ENCODE data around the gene TIGD1. TPM values are rescaled to one million over a fixed set of nuclear protein-coding genes. Genes with fewer than 3 reads are reported as not detected.

Gene TIGD1
- total RNA-seq, 2 donors from 2014 or later = 3.2 to 9.4 TPM

- peaks cover 26% of the 10 kb centered on the region for H3K36me3 Mint-ChIP-seq
These were observed 1.4 kb upstream of the TIGD1 start for GRCh38 chr2:232551776-232552175.

GRCh38 chr2:232551250-232551638 is 887 bp upstream of the TIGD1 start:
- DNase-seq (ENCODE audit: low spot score) (no peak), ATAC-seq (no peak)
- H3K9me3 Mint-ChIP-seq = no peaks in the 10 kb centered on the region
- H3K4me3 Mint-ChIP-seq = peak overlapping the region; percentile 95
- H3K36me3 Mint-ChIP-seq = peaks cover 21% of the 10 kb centered on the region
- H3K27ac Mint-ChIP-seq = peak overlapping the region; percentile 87 to 96
- peaks cover 59 to 68% of the 10 kb centered on the region in 2 donors for H3K4me1 Mint-ChIP-seq (ENCODE audit: low read depth in 2 of 2)
- H3K27me3 Mint-ChIP-seq = no peaks in the 10 kb centered on the region

More at GRCh38 chr2:232551776-232552175, 1.4 kb upstream of the TIGD1 start:
- DNase-seq (ENCODE audit: low spot score) (no peak), ATAC-seq (no peak)
- H3K4me1 Mint-ChIP-seq (ENCODE audit: low read depth in 2 of 2) = peaks cover 59 to 73% of the 10 kb centered on the region in 2 donors
- no peaks in the 10 kb centered on the region for H3K9me3 Mint-ChIP-seq
- no peaks in the 10 kb centered on the region for H3K27me3 Mint-ChIP-seq
- H3K4me3 Mint-ChIP-seq = peak overlapping the region; percentile 95
- H3K27ac Mint-ChIP-seq = peak overlapping the region; percentile 87 to 96

- peaks cover 49 to 54% of the 10 kb centered on the region in 2 donors for H3K4me1 Mint-ChIP-seq (ENCODE audit: low read depth in 2 of 2)
- peak overlapping the region; percentile 95 for H3K4me3 Mint-ChIP-seq
- DNase-seq (ENCODE audit: low spot score) = no peak
- H3K9me3 Mint-ChIP-seq = no peaks in the 10 kb centered on the region
- ATAC-seq = no peak
- peak overlapping the region; percentile 95 to 96 for H3K27ac Mint-ChIP-seq
- no peaks in the 10 kb centered on the region for H3K27me3 Mint-ChIP-seq
- peaks cover 20% of the 10 kb centered on the region for H3K36me3 Mint-ChIP-seq
These were observed 553 bp downstream of the TIGD1 start for GRCh38 chr2:232549655-232550353.

- ATAC-seq = no peak
- no peak for DNase-seq (ENCODE audit: low spot score)
- H3K36me3 Mint-ChIP-seq = peaks cover 17% of the 10 kb centered on the region
- no peaks in the 10 kb centered on the region for H3K27me3 Mint-ChIP-seq
- no peak overlapping the region for H3K4me3 Mint-ChIP-seq
- no peak overlapping the region for H3K27ac Mint-ChIP-seq
- H3K4me1 Mint-ChIP-seq (ENCODE audit: low read depth in 2 of 2) = peaks cover 36 to 37% of the 10 kb centered on the region in 2 donors
- no peaks in the 10 kb centered on the region for H3K9me3 Mint-ChIP-seq
These were observed 2.4 kb downstream of the TIGD1 start for GRCh38 chr2:232547991-232548390.

- H3K27me3 Mint-ChIP-seq = no peaks in the 10 kb centered on the region
- peaks cover 13% of the 10 kb centered on the region for H3K36me3 Mint-ChIP-seq
- H3K4me1 Mint-ChIP-seq (ENCODE audit: low read depth in 2 of 2) = peaks cover 20 to 24% of the 10 kb centered on the region in 2 donors
- no peaks in the 10 kb centered on the region for H3K9me3 Mint-ChIP-seq
- DNase-seq (ENCODE audit: low spot score) = no peak
- no peak overlapping the region for H3K4me3 Mint-ChIP-seq
- no peak for ATAC-seq
- H3K27ac Mint-ChIP-seq = no peak overlapping the region
These were observed 4.6 kb downstream of the TIGD1 start for GRCh38 chr2:232545511-232546375.

- no peaks in the 10 kb centered on the region for H3K9me3 Mint-ChIP-seq
- H3K36me3 Mint-ChIP-seq = peaks cover 10% of the 10 kb centered on the region
- peaks cover 17 to 19% of the 10 kb centered on the region in 2 donors for H3K4me1 Mint-ChIP-seq (ENCODE audit: low read depth in 2 of 2)
- no peak for ATAC-seq
- DNase-seq (ENCODE audit: low spot score) = no peak
- no peak overlapping the region for H3K4me3 Mint-ChIP-seq
- no peaks in the 10 kb centered on the region for H3K27me3 Mint-ChIP-seq
- no peak overlapping the region for H3K27ac Mint-ChIP-seq
These were observed 5.7 kb downstream of the TIGD1 start for GRCh38 chr2:232544674-232545073.

- Mint-ChIP-seq H3K27ac (no peak overlapping the region), H3K4me1 (ENCODE audit: low read depth in 2 of 2) (peaks cover 11 to 13% of the 10 kb centered on the region in 2 donors), H3K27me3 (no peaks in the 10 kb centered on the region), H3K36me3 (peaks cover 7% of the 10 kb centered on the region), H3K4me3 (no peak overlapping the region), H3K9me3 (no peaks in the 10 kb centered on the region)
- DNase-seq (ENCODE audit: low spot score) (no peak), ATAC-seq (peak in 1 of 2 donors; percentile 20)
These were observed 6.3 kb downstream of the TIGD1 start for GRCh38 chr2:232543928-232544631.

GRCh38 chr2:232543491-232543890 is 6.9 kb downstream of the TIGD1 start:
- Mint-ChIP-seq H3K9me3 (no peaks in the 10 kb centered on the region), H3K36me3 (peaks cover under 1% of the 10 kb centered on the region), H3K27me3 (peaks cover 1 to 3% of the 10 kb centered on the region in 2 donors), H3K4me3 (no peak overlapping the region), H3K4me1 (ENCODE audit: low read depth in 2 of 2) (peaks cover 5 to 12% of the 10 kb centered on the region in 2 donors), H3K27ac (no peak overlapping the region)
- ATAC-seq = no peak
- DNase-seq (ENCODE audit: low spot score) = no peak

GRCh38 chr2:232542715-232543467 is 7.5 kb downstream of the TIGD1 start:
- Mint-ChIP-seq H3K4me3 (no peak overlapping the region), H3K36me3 (no peaks in the 10 kb centered on the region), H3K9me3 (no peaks in the 10 kb centered on the region), H3K27me3 (peaks cover 7 to 8% of the 10 kb centered on the region in 2 donors), H3K4me1 (ENCODE audit: low read depth in 2 of 2) (peaks cover 0 to 15% of the 10 kb centered on the region in 2 donors), H3K27ac (no peak overlapping the region)
- DNase-seq (ENCODE audit: low spot score) (no peak), ATAC-seq (no peak)

GRCh38 chr2:232541961-232542714 is 8.2 kb downstream of the TIGD1 start:
- H3K27me3 Mint-ChIP-seq = peaks cover 8 to 11% of the 10 kb centered on the region in 2 donors
- no peak overlapping the region for H3K27ac Mint-ChIP-seq

GRCh38 chr2:232541195-232541960 is 9.0 kb downstream of the TIGD1 start:
- Mint-ChIP-seq H3K4me3 (no peak overlapping the region), H3K9me3 (no peaks in the 10 kb centered on the region), H3K4me1 (ENCODE audit: low read depth in 2 of 2) (peaks cover 0 to 11% of the 10 kb centered on the region in 2 donors), H3K36me3 (no peaks in the 10 kb centered on the region), H3K27ac (no peak overlapping the region), H3K27me3 (peaks cover 11 to 14% of the 10 kb centered on the region in 2 donors)
- no peak for ATAC-seq
- DNase-seq (ENCODE audit: low spot score) = no peak

More at GRCh38 chr2:232541961-232542714, 8.2 kb downstream of the TIGD1 start:
- H3K36me3 Mint-ChIP-seq = no peaks in the 10 kb centered on the region
- H3K9me3 Mint-ChIP-seq = no peaks in the 10 kb centered on the region
- H3K4me1 Mint-ChIP-seq (ENCODE audit: low read depth in 2 of 2) = peaks cover 0 to 15% of the 10 kb centered on the region in 2 donors
- no peak for ATAC-seq
- DNase-seq (ENCODE audit: low spot score) = no peak
- H3K4me3 Mint-ChIP-seq = no peak overlapping the region

- H3K4me1 Mint-ChIP-seq (ENCODE audit: low read depth in 2 of 2) = peaks cover 0 to 11% of the 10 kb centered on the region in 2 donors
- ATAC-seq (no peak), DNase-seq (ENCODE audit: low spot score) (no peak)
- no peaks in the 10 kb centered on the region for H3K9me3 Mint-ChIP-seq
- H3K36me3 Mint-ChIP-seq = no peaks in the 10 kb centered on the region
- peaks cover 11 to 15% of the 10 kb centered on the region in 2 donors for H3K27me3 Mint-ChIP-seq
- H3K27ac Mint-ChIP-seq = no peak overlapping the region
- H3K4me3 Mint-ChIP-seq = no peak overlapping the region
These were observed 9.8 kb downstream of the TIGD1 start for GRCh38 chr2:232540441-232541041.

All from natural killer cell treated with Interleukin-12 subunit alpha and Interleukin-12 subunit beta and Interleukin-15 and Interleukin-18, amount 100 ng/mL, for 72 hours (primary cell).